HCT116 (cell line): ENCODE results near the gene FBXL19. TPM values are rescaled to one million over a fixed set of nuclear protein-coding genes. Genes with fewer than 3 reads are reported as not detected.

Experiments
- ATAC-seq: fragments of 200-7000 bp; cut with Tn5 transposase; 2 replicates; pipeline ENCODE4 v1.9.1; 2020; ENCODE audit warnings: mild to moderate bottlenecking, moderate library complexity
- BruUV-seq: library from RNA; stranded (reverse); fragments of 400-500 nt; replicated peaks from 2 replicates; lab custom pipeline; 2021; lab: Mats Ljungman, UMichigan
- CTCF ChIA-PET: fragments of 300-600 bp; sonication (Branson Sonifier 250); formaldehyde crosslinking; loops from one replicate; lab custom pipeline; 2021; ENCODE audit warnings: antibody characterized with exemption; lab: Charles Lee
- POLR2A ChIA-PET: fragments of 300-600, 350-600 bp; sonication (Branson Sonifier 250); formaldehyde crosslinking; loops from one replicate; lab custom pipeline; 2021; ENCODE audit warnings: antibody characterized with exemption; lab: Charles Lee
- RAD21 ChIA-PET, 2 experiments: fragments of 300-600 bp; sonication (Branson Sonifier 250); formaldehyde crosslinking; loops; one replicate each; lab custom pipeline; 2023; ENCODE audit warnings: low total read pairs in 2 of 2; ENCODE audit not compliant: uncharacterized antibody in 2 of 2, unreplicated experiment in 2 of 2, low non-redundant PET in 1 of 2; lab: Charles Lee
- DNase-seq: peaks from one replicate; pipeline ENCODE4 v3.0.0-alpha.2; 2010; ENCODE audit warnings: low read depth, low spot score
- H2AFZ ChIP-seq: fragments of 200-600 bp; shearing (Covaris generic), sonication (generic); 2 replicates; pipeline ENCODE4 v1.6.1; 2017; ENCODE audit warnings: low read depth, mixed run types, mixed read lengths, antibody characterized with exemption, low read length; ENCODE audit not compliant: poor library complexity, severe bottlenecking
- H3K27ac ChIP-seq: 2 replicates; pipeline ENCODE4 v1.5.1; 2012; ENCODE audit warnings: low read depth, low read length
- H3K27me3 ChIP-seq: fragments of 200-600 bp; sonication (generic); 2 replicates; pipeline ENCODE4 v1.6.1; 2016; ENCODE audit warnings: mixed run types, low read length, mixed read lengths; ENCODE audit not compliant: insufficient read depth
- H3K36me3 ChIP-seq, 2 experiments: fragments of 200-500 bp in 1 of 2; fragments of 200-600 bp in 1 of 2; sonication (Bioruptor generic) in 1 of 2; sonication (generic) in 1 of 2; 2 replicates each; pipeline versions ENCODE4 v1.5.1 to v1.6.1; 2014 to 2016; ENCODE audit warnings: low read length in 2 of 2, inconsistent platforms in 1 of 2, mixed read lengths in 1 of 2, mixed run types in 1 of 2; ENCODE audit not compliant: insufficient read depth in 2 of 2, control insufficient read depth in 1 of 2
- H3K4me1 ChIP-seq, 2 experiments: fragments of 200-600 bp in 1 of 2; sonication (generic) in 1 of 2; 2 replicates each; pipeline versions ENCODE4 v1.5.1 to v1.6.1; 2012 to 2017; ENCODE audit warnings: low read length in 2 of 2, inconsistent platforms in 1 of 2, mild to moderate bottlenecking in 1 of 2, mixed read lengths in 1 of 2, mixed run types in 1 of 2, moderate library complexity in 1 of 2; ENCODE audit not compliant: insufficient read depth in 2 of 2, control insufficient read depth in 1 of 2
- H3K4me2 ChIP-seq: fragments of 200-600 bp; sonication (generic); 2 replicates; pipeline ENCODE4 v1.6.1; 2017; ENCODE audit warnings: mixed run types, low read length, mixed read lengths
- H3K4me3 ChIP-seq, 2 experiments: fragments of 200-600 bp in 1 of 2; sonication (generic) in 1 of 2; replicated peaks in 1 of 2; 2 replicates each; pipeline ENCODE4 v1.5.1; 2011 to 2016; ENCODE audit warnings: low read length in 2 of 2, control low read depth in 1 of 2, low read depth in 1 of 2, mild to moderate bottlenecking in 1 of 2, mixed read lengths in 1 of 2, mixed run types in 1 of 2
- H3K79me2 ChIP-seq: fragments of 200-600 bp; sonication (generic); 2 replicates; pipeline ENCODE4 v1.6.1; 2017; ENCODE audit warnings: mild to moderate bottlenecking, mixed run types, low read length, moderate library complexity, mixed read lengths; ENCODE audit not compliant: insufficient read depth
- H3K9ac ChIP-seq: fragments of 200-600 bp; sonication (generic); 2 replicates; pipeline ENCODE4 v1.6.1; 2016; ENCODE audit warnings: low read length, mixed read lengths
- H3K9me2 ChIP-seq: fragments of 200-600 bp; sonication (generic), shearing (Covaris generic); 2 replicates; pipeline ENCODE4 v1.6.1; 2017; ENCODE audit warnings: mixed run types, mild to moderate bottlenecking, moderate library complexity; ENCODE audit not compliant: insufficient read depth
- H3K9me3 ChIP-seq, 2 experiments: fragments of 200-500 bp in 1 of 2; fragments of 200-600 bp in 1 of 2; sonication (Bioruptor generic) in 1 of 2; sonication (generic) in 1 of 2; 2 replicates each; pipeline ENCODE4 v1.6.1; 2014 to 2017; ENCODE audit warnings: low read length in 2 of 2, mixed read lengths in 2 of 2, inconsistent platforms in 1 of 2, low read depth in 1 of 2, mild to moderate bottlenecking in 1 of 2, mixed run types in 1 of 2, moderate library complexity in 1 of 2; ENCODE audit not compliant: control insufficient read depth in 1 of 2, insufficient read depth in 1 of 2
- H4K20me1 ChIP-seq: fragments of 200-600 bp; sonication (generic), shearing (Covaris generic); 2 replicates; pipeline ENCODE4 v1.6.1; 2017; ENCODE audit warnings: mixed run types, mild to moderate bottlenecking, moderate library complexity; ENCODE audit not compliant: insufficient read depth
- CBX3 ChIP-seq: IDR thresholded peaks from 2 replicates; pipeline ENCODE4 v1.6.1; 2012; ENCODE audit warnings: low read depth
- CEBPB ChIP-seq: IDR thresholded peaks from 2 replicates; pipeline ENCODE4 v1.6.1; 2012; ENCODE audit warnings: low read depth
- ELF1 ChIP-seq: IDR thresholded peaks from 2 replicates; pipeline ENCODE4 v1.6.1; 2012; ENCODE audit warnings: low read depth, borderline replicate concordance
- EZH2 ChIP-seq: fragments of 200-600 bp; sonication (generic); IDR thresholded peaks from 2 replicates; pipeline ENCODE4 v1.6.1; 2017; ENCODE audit warnings: antibody characterized with exemption, mixed run types
- FOSL1 ChIP-seq: IDR thresholded peaks from 2 replicates; pipeline ENCODE4 v1.6.1; 2012; ENCODE audit warnings: low read depth
- JUND ChIP-seq: IDR thresholded peaks from 2 replicates; pipeline ENCODE4 v1.6.1; 2012
- POLR2A ChIP-seq: IDR thresholded peaks from 2 replicates; pipeline ENCODE4 v1.7.0; 2011; ENCODE audit warnings: borderline replicate concordance; ENCODE audit not compliant: insufficient read depth, insufficient read length; ENCODE audit errors: extremely low read depth
- SIN3A ChIP-seq: IDR thresholded peaks from 2 replicates; pipeline ENCODE4 v1.6.1; 2012; ENCODE audit warnings: low read depth
- SRF ChIP-seq: IDR thresholded peaks from 2 replicates; pipeline ENCODE4 v1.6.1; 2012; ENCODE audit warnings: low read depth
- TCF7L2 ChIP-seq: IDR thresholded peaks from 2 replicates; pipeline ENCODE4 v1.7.0; 2011; ENCODE audit warnings: borderline replicate concordance, inconsistent platforms; ENCODE audit not compliant: insufficient read depth, insufficient read length; ENCODE audit errors: extremely low read depth
- YY1 ChIP-seq: IDR thresholded peaks from 2 replicates; pipeline ENCODE4 v1.6.1; 2011; ENCODE audit warnings: low read length, low read depth, moderate library complexity, mild to moderate bottlenecking; ENCODE audit not compliant: insufficient replicate concordance; ENCODE audit errors: extremely low read depth
- ZFX ChIP-seq: fragments of 450-650 bp; IDR thresholded peaks from 2 replicates; pipeline ENCODE4 v1.6.1; 2017
- intact Hi-C: fragments of 100-400 bp; cut with micrococcal nuclease; formaldehyde crosslinking; loops from 2 replicates; pipeline ENCODE4 v1.10.0; 2022
- total RNA-seq: library from RNA; stranded (reverse); gene quantifications from one replicate; pipeline ENCODE4 v1.2.1, GENCODE V29; 2021; ENCODE audit not compliant: unreplicated experiment
- TF ChIP-seq, protein P1 (sequence below), 3 experiments: fragments of 200-600 bp in 1 of 3; sonication (generic) in 1 of 3; IDR thresholded peaks in 2 of 3; conservative IDR thresholded peaks in 1 of 3; 2 replicates each; pipeline ENCODE4 v1.5.1; 2012 to 2017; ENCODE audit warnings: low read depth in 2 of 3, low read length in 2 of 3, antibody characterized with exemption in 1 of 3, borderline replicate concordance in 1 of 3, control low read depth in 1 of 3, mild to moderate bottlenecking in 1 of 3, mixed read lengths in 1 of 3, mixed run types in 1 of 3, moderate library complexity in 1 of 3; ENCODE audit not compliant: insufficient read depth in 1 of 3
- TF ChIP-seq, protein P2 (sequence below): IDR thresholded peaks from 2 replicates; pipeline ENCODE4 v1.6.1; 2012

FBXL19 gene
- total RNA-seq, 1 experiment from 2014 or later = 45.2 TPM

DNA sequence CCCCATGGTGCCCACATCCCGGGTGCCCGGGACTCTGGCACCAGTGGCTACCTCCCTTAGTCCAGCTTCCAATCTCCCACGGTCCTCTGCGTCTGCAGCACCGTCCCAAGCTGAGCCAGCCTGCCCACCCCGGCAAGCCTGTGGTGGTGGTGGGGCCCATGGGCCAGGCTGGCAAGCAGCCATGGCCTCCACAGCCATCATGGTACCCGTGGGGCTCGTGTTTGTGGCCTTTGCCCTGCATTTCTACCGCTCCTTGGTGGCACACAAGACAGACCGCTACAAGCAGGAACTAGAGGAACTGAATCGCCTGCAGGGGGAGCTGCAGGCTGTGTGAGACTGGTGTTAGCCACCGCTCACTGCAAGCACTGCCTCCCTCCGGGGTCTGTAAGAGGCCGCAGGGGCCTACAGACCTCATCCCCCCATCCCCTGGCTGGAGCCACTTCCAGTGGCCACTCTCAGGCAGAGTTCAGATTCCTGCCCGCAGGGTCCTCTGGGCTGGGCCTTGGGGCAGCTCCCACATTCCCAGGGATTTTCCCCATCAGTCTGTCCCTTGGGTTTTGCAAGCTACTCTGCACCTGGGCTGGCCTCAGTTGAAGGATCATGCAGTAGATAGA is 30.2 kb downstream of the FBXL19 start:
- no TSS peak for BruUV-seq
- Histone ChIP-seq H3K4me2 (peak overlapping the region; percentile 41), H3K79me2 (peaks cover 7% of the 10 kb centered on the region), H3K4me3 (no peak overlapping the region), H3K4me1 (peaks cover 29 to 47% of the 10 kb centered on the region in 2 experiments), H3K36me3 (no peaks in the 10 kb centered on the region), H3K27me3 (no peaks in the 10 kb centered on the region), H4K20me1 (no peaks in the 10 kb centered on the region), H3K9me3 (no peaks in the 10 kb centered on the region), H3K9me2 (no peaks in the 10 kb centered on the region)
- peak; percentile 71 for DNase-seq
- CTCF ChIA-PET = interaction anchor here (0.7 to 3.1 kb wide), 25 partner anchors 9 to 915 kb away, joined by 3 to 18 read pairs (median 4); partner anchors contain the start of genes ARMC5, DCTPP1, KAT8 and TRIM72
- RAD21 ChIA-PET = interaction anchor here in 1 of 2 experiments (0.8 kb wide), 2 partner anchors 189 to 506 kb away, joined by 3 to 4 read pairs; partner anchors contain the start of gene ARMC5
- TF ChIP-seq FOSL1 = no peak
- TF ChIP-seq, protein P1, sequence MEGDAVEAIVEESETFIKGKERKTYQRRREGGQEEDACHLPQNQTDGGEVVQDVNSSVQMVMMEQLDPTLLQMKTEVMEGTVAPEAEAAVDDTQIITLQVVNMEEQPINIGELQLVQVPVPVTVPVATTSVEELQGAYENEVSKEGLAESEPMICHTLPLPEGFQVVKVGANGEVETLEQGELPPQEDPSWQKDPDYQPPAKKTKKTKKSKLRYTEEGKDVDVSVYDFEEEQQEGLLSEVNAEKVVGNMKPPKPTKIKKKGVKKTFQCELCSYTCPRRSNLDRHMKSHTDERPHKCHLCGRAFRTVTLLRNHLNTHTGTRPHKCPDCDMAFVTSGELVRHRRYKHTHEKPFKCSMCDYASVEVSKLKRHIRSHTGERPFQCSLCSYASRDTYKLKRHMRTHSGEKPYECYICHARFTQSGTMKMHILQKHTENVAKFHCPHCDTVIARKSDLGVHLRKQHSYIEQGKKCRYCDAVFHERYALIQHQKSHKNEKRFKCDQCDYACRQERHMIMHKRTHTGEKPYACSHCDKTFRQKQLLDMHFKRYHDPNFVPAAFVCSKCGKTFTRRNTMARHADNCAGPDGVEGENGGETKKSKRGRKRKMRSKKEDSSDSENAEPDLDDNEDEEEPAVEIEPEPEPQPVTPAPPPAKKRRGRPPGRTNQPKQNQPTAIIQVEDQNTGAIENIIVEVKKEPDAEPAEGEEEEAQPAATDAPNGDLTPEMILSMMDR (IDR thresholded peaks at IDR 0.05 in 2 of 3, conservative IDR thresholded peaks at IDR 0.05 in 1 of 3; ENCODE audit: borderline replicate concordance in 1 of 3, insufficient read depth in 1 of 3, low read depth in 2 of 3, low read length in 2 of 3) = peak in 2 of 3 experiments; percentile 84 to 87; a peak in 4 of 6 replicates
- TF ChIP-seq YY1 = peak; percentile 11
- TF ChIP-seq, all 23 proteins: peak for 2
- ATAC-seq = peak; percentile 47
- intact Hi-C loops = loop anchor here (10.0 kb wide), 2 partner anchors 141 to 491 kb away; partner anchors contain the start of genes VKORC1 and ZNF843
- peak overlapping the region; percentile 17 for H3K27ac ChIP-seq
- POLR2A ChIA-PET = interaction anchor here (1.0 to 1.3 kb wide), 3 partner anchors 12 to 226 kb away, joined by 3 to 4 read pairs (median 4); partner anchors contain the start of genes FUS, ZNF646 and ZNF668
- no peak overlapping the region for H3K9ac ChIP-seq
- no peak overlapping the region for H2AFZ ChIP-seq

DNA sequence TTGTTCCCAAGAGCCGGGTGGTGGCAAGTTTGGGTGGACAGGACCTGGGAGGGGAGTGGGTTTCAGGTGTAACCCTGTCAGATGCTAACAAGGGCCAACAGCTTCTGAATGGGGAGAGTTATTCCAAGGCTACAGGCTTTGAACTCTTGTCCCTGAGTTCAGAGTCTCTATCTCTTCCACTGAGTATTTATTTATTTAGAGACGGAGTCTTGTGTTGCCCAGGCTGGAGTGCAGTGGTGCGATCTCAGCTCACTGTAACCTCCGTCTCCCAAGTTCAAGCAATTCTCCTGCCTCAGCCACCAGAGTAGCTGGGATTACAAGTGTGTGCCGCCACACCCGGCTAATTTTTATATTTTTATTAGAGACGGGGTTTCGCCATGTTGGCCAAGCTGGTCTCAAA is 31.6 kb downstream of the FBXL19 start:
- Histone ChIP-seq H3K9me3 (no peaks in the 10 kb centered on the region), H3K79me2 (peaks cover 17% of the 10 kb centered on the region), H3K27ac (no peak overlapping the region), H4K20me1 (no peaks in the 10 kb centered on the region), H3K36me3 (peaks cover 10 to 12% of the 10 kb centered on the region in 2 experiments), H3K4me3 (no peak overlapping the region), H2AFZ (no peak overlapping the region), H3K27me3 (no peaks in the 10 kb centered on the region), H3K4me2 (no peak overlapping the region), H3K9ac (no peak overlapping the region), H3K9me2 (no peaks in the 10 kb centered on the region), H3K4me1 (peaks cover 32 to 41% of the 10 kb centered on the region in 2 experiments)
- DNase-seq (no peak), ATAC-seq (no peak)
- TF ChIP-seq CBX3 = no peak
- TF ChIP-seq, protein P1 (IDR thresholded peaks at IDR 0.05 in 2 of 3, conservative IDR thresholded peaks at IDR 0.05 in 1 of 3; ENCODE audit: borderline replicate concordance in 1 of 3, insufficient read depth in 1 of 3, low read depth in 2 of 3, low read length in 2 of 3) = no peak
- no peak for TF ChIP-seq ZFX
- TF ChIP-seq JUND = no peak
- no peak for TF ChIP-seq TCF7L2
- TF ChIP-seq CEBPB = no peak
- TF ChIP-seq EZH2 = no peak
- no peak for TF ChIP-seq SRF
- no peak for TF ChIP-seq POLR2A
- TF ChIP-seq, protein P2, sequence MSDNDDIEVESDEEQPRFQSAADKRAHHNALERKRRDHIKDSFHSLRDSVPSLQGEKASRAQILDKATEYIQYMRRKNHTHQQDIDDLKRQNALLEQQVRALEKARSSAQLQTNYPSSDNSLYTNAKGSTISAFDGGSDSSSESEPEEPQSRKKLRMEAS = no peak
- no peak for TF ChIP-seq ELF1
- TF ChIP-seq SIN3A = no peak
- BruUV-seq = no TSS peak
- POLR2A ChIA-PET = no interaction called here
- intact Hi-C loops = loop anchor here (10.0 kb wide), 2 partner anchors 140 to 490 kb away; partner anchors contain the start of genes VKORC1 and ZNF843
- RAD21 ChIA-PET = no interaction called here
- CTCF ChIA-PET = interaction anchor here (0.9 kb wide), 1 partner anchor 13 kb away, joined by 3 read pairs; no protein-coding TSS in a partner anchor
